Activated naive CD4-positive, alpha-beta T cell treated with anti-CD3 and anti-CD28 coated beads, Interleukin-2, amount 10 ng/mL, durations not matched to agents 7 days and 5 days (primary cell): ENCODE results near the gene COL26A1.
"Not testable (repeated sequence)": the region's sequence is repeated elsewhere in the genome, so short reads cannot be mapped to it uniquely, and the experiment has no call there.

Source experiments
- CTCF ChIA-PET: fragments of 350-600 bp; sonication (Branson Sonifier 250); formaldehyde crosslinking; loops from one replicate; lab custom pipeline; 2021; ENCODE audit warnings: antibody characterized with exemption; lab: Charles Lee
- DNase-seq: peaks from one replicate; pipeline ENCODE4 v3.0.0-alpha.2; 2020
- H3K27ac Mint-ChIP-seq: one replicate; pipeline ENCODE4 v1.8.0; 2021; ENCODE audit warnings: mild to moderate bottlenecking, moderate library complexity, mixed read lengths
- H3K27me3 Mint-ChIP-seq: one replicate; pipeline ENCODE4 v1.8.0; 2021; ENCODE audit warnings: mild to moderate bottlenecking, mixed read lengths
- H3K36me3 Mint-ChIP-seq: one replicate; pipeline ENCODE4 v1.8.0; 2021; ENCODE audit warnings: mixed read lengths
- H3K4me1 Mint-ChIP-seq: one replicate; pipeline ENCODE4 v1.8.0; 2021; ENCODE audit warnings: mixed read lengths
- H3K4me3 Mint-ChIP-seq: one replicate; pipeline ENCODE4 v1.8.0; 2021; ENCODE audit warnings: mild to moderate bottlenecking, moderate library complexity, mixed read lengths
- H3K9me3 Mint-ChIP-seq: one replicate; pipeline ENCODE4 v1.8.0; 2021; ENCODE audit warnings: mixed read lengths

The COL26A1 gene

DNA sequence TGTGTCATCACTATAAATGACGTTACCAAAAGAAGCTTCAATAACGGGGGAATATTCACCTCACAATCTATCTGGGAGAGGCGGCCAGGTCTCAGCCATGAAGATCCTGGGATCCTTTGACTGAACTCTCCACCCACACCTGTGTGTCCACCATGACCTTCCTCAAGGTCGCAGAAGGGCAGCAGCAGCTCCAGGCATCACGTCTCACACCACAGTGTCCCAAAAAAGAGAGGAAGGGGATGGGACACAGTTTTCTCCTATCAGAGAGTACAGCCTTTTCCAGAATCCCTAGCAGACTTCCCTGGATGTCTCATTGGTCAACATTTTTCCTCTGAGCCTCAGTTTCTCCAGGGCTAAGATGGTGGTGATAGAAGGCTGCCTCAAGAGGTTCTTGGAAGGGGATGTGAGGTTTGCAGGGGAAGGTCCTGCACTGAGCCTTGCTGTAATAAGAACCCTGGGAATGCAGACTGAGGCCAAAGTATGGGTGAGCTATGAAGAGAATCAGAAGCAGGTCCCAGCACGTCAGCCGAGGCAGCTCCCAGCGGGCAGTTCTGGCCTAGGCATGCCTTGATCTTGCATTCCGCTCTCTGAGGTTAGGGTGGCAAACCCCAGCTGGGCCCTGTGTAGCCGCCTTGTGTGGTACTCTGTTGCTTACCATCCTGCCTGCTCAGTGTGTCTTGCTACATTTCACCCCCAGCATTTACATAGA, 63.8 kb downstream of the COL26A1 start:
- Mint-ChIP-seq H3K36me3 (no peaks in the 10 kb centered on the region), H3K27ac (no peak overlapping the region), H3K9me3 (no peaks in the 10 kb centered on the region), H3K27me3 (peaks cover 28% of the 10 kb centered on the region), H3K4me3 (no peak overlapping the region), H3K4me1 (peaks cover 8% of the 10 kb centered on the region)
- CTCF ChIA-PET: interaction anchor here (0.6 kb wide), 1 partner anchor 71 kb away, joined by 4 read pairs; no protein-coding TSS in a partner anchor
- no peak for DNase-seq

DNA sequence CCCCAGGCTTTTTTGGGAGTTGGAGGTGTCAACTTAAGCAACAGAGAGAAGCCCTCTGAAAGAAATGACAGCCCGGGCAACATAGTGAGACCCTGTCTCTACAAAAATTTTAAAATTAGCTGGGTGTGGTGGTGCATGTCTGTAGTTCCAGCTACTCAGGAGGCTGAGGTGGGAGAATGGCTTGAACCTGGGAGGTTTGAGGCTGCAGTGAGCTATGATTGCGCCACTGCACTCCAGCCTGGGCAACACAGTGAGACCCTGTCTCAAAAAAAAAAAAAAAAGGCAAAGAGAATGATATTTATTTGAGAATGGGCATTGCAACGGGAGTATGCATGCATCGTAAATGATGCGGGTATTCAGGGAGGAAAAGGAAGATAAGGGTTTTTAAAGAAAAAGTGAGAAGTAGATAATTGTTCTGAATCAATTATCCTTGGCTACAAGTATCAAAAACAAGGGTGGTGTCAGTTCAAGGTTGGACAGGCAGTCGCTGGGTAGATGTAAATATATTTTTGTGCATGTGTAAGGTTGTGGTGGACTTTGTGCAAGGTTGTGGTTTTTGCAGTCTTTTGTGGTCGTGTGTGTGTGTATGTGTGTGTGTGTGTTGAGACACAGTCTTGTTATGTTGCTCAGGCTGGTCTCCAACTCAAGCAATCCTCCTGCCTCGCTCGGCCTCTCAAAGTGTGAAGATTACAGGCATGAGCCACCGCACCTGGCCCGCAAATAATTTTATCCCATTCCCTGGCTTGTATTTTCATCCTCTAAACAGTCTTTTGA, 65.6 kb downstream of the COL26A1 start:
- H3K27ac Mint-ChIP-seq: no peak overlapping the region
- peaks cover 8% of the 10 kb centered on the region for H3K4me1 Mint-ChIP-seq
- H3K9me3 Mint-ChIP-seq: no peaks in the 10 kb centered on the region
- no peak overlapping the region for H3K4me3 Mint-ChIP-seq
- CTCF ChIA-PET: no interaction called here
- H3K36me3 Mint-ChIP-seq: no peaks in the 10 kb centered on the region
- H3K27me3 Mint-ChIP-seq: peaks cover 34% of the 10 kb centered on the region
- no peak for DNase-seq

DNA sequence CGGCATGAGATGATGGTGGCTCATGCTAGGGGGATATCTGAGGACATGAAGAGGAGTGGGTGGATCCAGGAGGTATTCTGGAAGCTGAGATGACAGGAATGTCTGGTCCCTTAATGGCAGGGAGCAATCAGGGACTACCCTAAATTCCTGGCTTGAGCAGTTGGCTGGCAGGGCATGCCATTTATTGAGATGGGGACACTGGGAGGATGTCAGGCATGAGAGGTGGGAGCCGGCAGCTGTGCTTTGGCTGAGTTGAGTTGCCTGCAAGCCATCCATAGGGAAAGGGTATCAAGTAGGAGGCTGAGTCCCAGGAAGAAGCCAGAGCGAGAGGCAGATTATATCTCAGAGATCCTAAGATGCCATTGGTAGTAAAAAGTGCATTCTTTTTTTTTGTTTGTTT, 69.6 kb downstream of the COL26A1 start:
- Mint-ChIP-seq H3K27me3 (peaks cover 51% of the 10 kb centered on the region), H3K4me1 (peaks cover 8% of the 10 kb centered on the region), H3K9me3 (no peaks in the 10 kb centered on the region), H3K27ac (no peak overlapping the region), H3K36me3 (no peaks in the 10 kb centered on the region), H3K4me3 (no peak overlapping the region)
- CTCF ChIA-PET: no interaction called here
- DNase-seq: no peak

DNA sequence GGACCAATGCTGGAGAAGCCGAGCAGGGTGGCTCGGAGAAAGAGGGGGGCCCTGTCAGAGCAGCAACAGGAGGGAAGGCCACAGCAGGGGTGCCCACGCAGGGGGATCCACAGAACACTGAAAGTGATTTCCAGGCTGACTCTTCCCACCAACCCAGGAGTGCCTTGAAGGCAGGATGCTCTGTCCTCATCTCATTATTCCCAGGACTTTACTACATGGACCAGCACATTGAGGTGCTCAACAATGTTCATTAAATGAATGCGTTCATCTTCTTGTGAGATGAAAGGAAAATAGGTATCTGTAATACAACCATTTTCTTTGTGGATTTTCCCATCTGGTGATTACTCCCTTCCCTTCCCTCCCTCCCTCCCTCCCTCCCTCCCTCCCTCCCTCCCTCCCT, 71.0 kb downstream of the COL26A1 start:
- Mint-ChIP-seq H3K4me1 (peaks cover 3% of the 10 kb centered on the region), H3K4me3 (no peak overlapping the region), H3K9me3 (no peaks in the 10 kb centered on the region), H3K36me3 (no peaks in the 10 kb centered on the region), H3K27me3 (peaks cover 49% of the 10 kb centered on the region), H3K27ac (no peak overlapping the region)
- CTCF ChIA-PET: no interaction called here
- DNase-seq: no peak

DNA sequence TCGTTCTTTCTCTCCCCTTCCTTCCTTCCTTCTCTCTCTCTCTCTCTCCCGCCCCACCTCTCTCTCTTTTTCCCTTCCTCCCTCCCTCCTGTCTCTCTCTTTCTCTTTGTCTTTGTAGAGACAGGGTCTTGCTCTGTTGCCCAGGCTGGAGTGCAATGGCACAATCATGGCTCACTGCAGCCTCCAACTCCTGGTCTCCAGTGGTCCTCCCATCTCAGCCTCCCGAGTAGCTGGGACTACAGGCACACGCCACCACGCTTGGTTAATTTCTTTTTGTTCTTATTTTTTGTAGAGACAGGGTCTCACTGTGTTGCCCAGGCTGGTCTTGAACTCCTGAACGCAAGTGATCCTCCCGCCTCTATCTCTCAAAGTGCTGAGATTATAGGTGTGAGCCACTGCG, 71.5 kb downstream of the COL26A1 start:
- DNase-seq, H3K4me1 Mint-ChIP-seq, H3K9me3 Mint-ChIP-seq, H3K36me3 Mint-ChIP-seq, CTCF ChIA-PET, H3K4me3 Mint-ChIP-seq, H3K27ac Mint-ChIP-seq: not testable (repeated sequence)
- H3K27me3 Mint-ChIP-seq: peaks cover 51% of the 10 kb centered on the region

DNA sequence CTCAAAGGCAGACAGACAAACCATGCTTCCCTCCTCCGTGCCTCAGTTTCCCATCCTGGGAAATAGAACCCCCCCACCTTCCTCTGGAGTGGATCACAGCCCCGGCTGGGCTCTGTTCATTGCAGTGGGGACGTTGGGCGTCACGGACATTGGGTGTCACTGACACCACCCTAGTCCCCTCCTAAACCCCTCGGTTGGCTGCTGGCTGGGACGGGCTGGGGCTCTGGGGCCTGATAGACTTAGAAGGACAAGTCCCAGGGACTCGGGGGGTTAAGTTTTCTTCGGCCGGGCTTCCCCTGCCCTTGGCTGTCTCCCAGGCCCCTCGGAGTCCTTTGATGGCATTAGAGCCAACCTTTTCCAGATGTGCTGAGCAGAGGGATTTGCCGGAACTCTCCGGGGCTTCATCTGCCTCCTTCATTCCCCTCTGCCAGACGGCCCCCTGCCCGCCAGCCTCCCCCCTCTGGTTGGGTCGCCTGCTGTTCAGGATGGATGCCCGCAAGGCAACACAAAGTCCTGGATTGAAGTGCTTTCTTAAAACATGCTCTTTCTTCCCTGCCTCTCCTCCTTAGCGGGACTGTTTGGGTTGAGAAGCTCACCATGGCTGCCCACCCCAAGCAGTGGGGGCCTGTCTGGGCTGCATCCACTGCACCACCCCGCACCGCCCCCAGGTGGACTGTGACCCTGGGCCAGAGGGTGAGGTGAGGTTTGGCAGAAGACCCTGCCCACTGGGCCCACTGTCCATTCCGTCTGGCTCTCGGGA, 73.0 kb downstream of the COL26A1 start:
- DNase-seq: no peak
- Mint-ChIP-seq H3K4me1 (no peaks in the 10 kb centered on the region), H3K9me3 (no peaks in the 10 kb centered on the region), H3K36me3 (no peaks in the 10 kb centered on the region), H3K4me3 (no peak overlapping the region), H3K27me3 (peaks cover 53% of the 10 kb centered on the region), H3K27ac (no peak overlapping the region)
- CTCF ChIA-PET: interaction anchor here (0.6 to 1.2 kb wide), 3 partner anchors 37 to 73 kb away, joined by 3 read pairs; no protein-coding TSS in a partner anchor

DNA sequence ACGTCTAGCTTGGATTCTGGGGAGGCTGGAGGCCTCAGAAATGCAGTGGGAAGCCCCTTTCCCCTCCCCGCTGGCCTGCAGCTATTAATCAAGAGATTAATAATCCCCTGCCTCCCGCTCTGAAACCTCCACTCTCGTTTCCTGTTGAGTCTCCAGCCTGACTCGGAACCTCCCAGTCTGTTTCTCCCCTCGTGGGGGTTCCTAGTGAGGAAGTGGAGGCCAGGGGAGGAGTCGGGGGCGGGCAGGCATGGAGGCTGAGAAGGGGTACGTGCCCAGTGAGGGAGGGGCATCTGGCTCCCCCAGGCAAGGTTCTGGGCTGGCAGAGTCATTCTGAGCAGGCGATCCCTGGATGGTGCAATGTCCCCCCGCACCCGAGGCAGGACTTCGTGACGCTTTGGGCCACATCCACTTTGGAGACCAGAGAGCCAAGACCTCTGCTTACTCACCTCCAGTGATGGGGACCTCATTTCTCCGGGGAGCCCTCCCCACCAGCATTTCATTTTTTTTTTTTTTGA, 73.6 kb downstream of the COL26A1 start:
- Mint-ChIP-seq H3K4me3 (no peak overlapping the region), H3K36me3 (no peaks in the 10 kb centered on the region), H3K9me3 (no peaks in the 10 kb centered on the region), H3K27me3 (peaks cover 51% of the 10 kb centered on the region), H3K27ac (no peak overlapping the region), H3K4me1 (no peaks in the 10 kb centered on the region)
- CTCF ChIA-PET: interaction anchor here (0.7 to 1.0 kb wide), 2 partner anchors 72 kb away, joined by 3 read pairs; no protein-coding TSS in a partner anchor
- DNase-seq: no peak

DNA sequence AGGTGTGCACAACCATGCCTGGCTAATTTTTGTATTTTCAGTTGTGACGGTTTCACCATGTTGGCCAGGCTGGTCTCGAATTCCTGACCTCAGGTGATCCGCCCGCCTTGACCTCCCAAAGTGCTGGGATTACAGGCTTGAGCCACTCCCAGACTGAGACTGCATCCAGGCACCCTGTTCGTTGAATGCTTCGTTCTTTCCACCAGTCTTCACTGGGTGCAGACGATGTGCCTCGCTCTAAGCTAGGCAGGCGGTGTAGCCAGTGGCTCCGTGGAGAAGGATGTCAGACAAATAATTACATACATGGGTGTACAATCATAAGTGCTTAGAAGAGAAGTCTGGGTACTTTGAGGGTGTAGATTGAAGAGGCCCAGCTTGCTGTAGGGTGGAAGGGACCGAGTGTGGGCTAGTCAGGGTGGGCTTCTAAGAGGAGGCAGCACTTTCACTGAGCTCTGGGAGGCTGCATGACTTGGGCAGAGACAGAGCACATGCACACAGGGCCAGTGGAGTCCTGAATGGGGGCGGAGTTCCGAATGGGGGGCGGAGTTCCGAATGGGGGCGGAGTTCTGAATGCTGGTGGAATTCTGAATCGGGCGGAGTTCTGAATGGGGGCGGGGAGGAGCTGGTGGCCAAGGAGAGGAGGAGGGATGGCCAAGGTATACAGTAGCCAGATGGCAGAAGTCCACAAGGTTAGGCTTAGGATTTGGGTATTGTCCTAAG, 74.3 kb downstream of the COL26A1 start:
- peaks cover 54% of the 10 kb centered on the region for H3K27me3 Mint-ChIP-seq
- no peak overlapping the region for H3K27ac Mint-ChIP-seq
- no peak for DNase-seq
- no peaks in the 10 kb centered on the region for H3K36me3 Mint-ChIP-seq
- CTCF ChIA-PET: interaction anchor here (0.7 kb wide), 2 partner anchors 71 to 463 kb away, joined by 3 read pairs; no protein-coding TSS in a partner anchor
- H3K9me3 Mint-ChIP-seq: no peaks in the 10 kb centered on the region
- H3K4me1 Mint-ChIP-seq: peaks cover 6% of the 10 kb centered on the region
- no peak overlapping the region for H3K4me3 Mint-ChIP-seq

DNA sequence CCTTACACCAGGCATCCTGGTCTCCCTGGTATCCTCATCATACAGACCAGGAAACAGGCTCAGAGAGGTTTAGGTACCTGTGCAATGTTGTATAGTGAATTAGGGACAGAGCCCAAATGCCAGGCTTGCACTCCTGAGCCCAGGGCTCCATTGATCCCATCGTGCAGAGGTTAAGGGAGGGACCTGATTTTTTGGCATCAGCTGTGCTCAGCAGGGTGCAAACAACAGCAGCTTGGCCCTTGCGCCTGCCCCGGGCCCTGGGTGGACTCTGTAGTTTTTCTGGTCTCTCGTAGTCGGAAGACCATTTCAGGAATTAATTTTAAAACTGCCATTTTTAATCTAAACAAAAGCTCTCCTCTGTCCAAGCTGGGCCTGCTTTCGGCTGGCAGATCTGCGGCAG, 79.2 kb downstream of the COL26A1 start:
- no peak overlapping the region for H3K27ac Mint-ChIP-seq
- H3K4me3 Mint-ChIP-seq: no peak overlapping the region
- CTCF ChIA-PET: interaction anchor here (1.2 to 1.3 kb wide), 2 partner anchors 65 to 127 kb away, joined by 3 to 6 read pairs; no protein-coding TSS in a partner anchor
- H3K27me3 Mint-ChIP-seq: peaks cover 33% of the 10 kb centered on the region
- no peaks in the 10 kb centered on the region for H3K36me3 Mint-ChIP-seq
- DNase-seq: no peak
- H3K9me3 Mint-ChIP-seq: no peaks in the 10 kb centered on the region
- H3K4me1 Mint-ChIP-seq: peaks cover 14% of the 10 kb centered on the region

DNA sequence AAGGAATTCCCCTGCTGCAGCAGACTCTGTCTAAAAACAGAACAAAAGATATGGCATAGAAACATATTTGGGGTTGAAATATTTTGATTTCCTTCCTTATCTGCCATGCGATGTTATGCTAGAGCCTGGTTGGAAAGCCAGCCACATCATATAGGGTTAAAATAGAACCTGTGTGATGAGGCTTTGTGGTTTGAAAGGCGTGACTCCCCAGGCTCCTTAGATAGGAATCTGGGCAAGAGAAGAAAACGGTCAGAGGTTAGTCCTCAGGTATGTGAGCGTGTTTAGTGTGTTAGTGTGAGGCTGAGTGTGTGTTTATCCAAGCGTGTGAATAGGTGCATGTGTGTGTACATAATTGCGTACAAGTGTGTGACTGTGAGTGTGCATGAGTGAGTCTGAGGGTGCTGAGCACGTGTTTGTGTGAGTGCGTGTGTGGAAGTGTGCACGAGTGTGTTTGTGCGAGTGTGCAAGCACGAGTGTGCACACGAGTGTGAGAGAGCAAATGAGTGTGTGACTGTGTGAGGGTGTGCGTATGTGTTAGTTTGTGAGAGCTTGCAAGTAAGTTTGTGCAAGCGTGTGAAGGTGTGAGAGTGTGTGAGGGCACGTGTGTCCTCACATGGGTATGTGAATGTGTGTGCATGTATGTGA, 79.9 kb downstream of the COL26A1 start:
- CTCF ChIA-PET: interaction anchor here (1.2 to 1.3 kb wide), 2 partner anchors 65 to 127 kb away, joined by 3 to 6 read pairs; no protein-coding TSS in a partner anchor

DNA sequence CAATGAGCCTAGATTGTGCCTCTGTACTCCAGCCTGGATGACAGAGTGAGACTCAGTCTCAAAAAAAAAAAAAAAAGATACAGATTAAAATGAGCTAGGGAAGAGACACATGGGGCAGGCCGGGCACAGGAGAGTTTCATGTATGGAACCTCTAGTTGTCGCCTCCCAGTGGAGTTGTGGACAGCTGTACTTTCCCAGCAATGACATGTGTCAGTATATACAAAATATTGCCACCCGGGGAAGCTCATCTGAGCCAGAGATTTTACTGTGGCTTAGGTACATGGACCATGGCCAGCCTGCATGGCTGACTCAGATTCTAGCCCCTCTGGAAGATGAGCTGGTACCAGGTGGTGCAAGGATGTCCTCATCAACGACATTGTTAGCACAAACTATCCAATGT, 87.4 kb downstream of the COL26A1 start:
- Mint-ChIP-seq H3K27ac (no peak overlapping the region), H3K4me3 (no peak overlapping the region), H3K27me3 (peaks cover 14% of the 10 kb centered on the region), H3K9me3 (no peaks in the 10 kb centered on the region), H3K4me1 (no peaks in the 10 kb centered on the region), H3K36me3 (no peaks in the 10 kb centered on the region)
- DNase-seq: no peak
- CTCF ChIA-PET: no interaction called here

More for the DNA sequence above, 79.9 kb downstream of the COL26A1 start:
- Mint-ChIP-seq H3K36me3 (no peaks in the 10 kb centered on the region), H3K27me3 (peaks cover 33% of the 10 kb centered on the region), H3K27ac (no peak overlapping the region), H3K9me3 (no peaks in the 10 kb centered on the region), H3K4me1 (peaks cover 14% of the 10 kb centered on the region), H3K4me3 (no peak overlapping the region)
- DNase-seq: no peak

DNA sequence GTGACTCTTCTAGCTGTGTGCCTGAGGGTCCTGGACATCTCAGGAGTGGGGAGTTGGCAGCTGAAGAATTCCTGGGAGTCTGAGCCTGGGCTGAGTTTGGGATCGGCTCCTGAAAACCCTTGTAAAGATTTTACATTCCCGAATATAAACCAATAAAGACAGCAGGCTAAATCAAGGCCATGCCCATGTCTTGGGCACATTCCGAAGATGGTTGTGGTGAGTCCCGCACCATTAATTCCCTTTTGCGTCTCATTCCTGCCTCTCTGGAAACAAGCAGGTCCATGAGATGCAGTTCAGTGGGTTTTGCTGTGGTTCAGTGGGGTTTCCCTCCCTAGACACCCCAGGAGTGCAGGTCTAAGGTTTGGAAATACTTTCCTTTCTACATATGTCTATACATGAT, 90.9 kb downstream of the COL26A1 start:
- Mint-ChIP-seq H3K27ac (no peak overlapping the region), H3K27me3 (peaks cover 18% of the 10 kb centered on the region), H3K36me3 (no peaks in the 10 kb centered on the region), H3K4me3 (no peak overlapping the region), H3K4me1 (no peaks in the 10 kb centered on the region), H3K9me3 (no peaks in the 10 kb centered on the region)
- CTCF ChIA-PET: interaction anchor here (0.7 kb wide), 1 partner anchor 43 kb away, joined by 3 read pairs; no protein-coding TSS in a partner anchor
- DNase-seq: no peak
